ENCODE measurements around the gene TTC21A.
A peak's percentile ranks its signal among the peaks of the same experiment; 100 is the strongest.

Gene TTC21A

DNA sequence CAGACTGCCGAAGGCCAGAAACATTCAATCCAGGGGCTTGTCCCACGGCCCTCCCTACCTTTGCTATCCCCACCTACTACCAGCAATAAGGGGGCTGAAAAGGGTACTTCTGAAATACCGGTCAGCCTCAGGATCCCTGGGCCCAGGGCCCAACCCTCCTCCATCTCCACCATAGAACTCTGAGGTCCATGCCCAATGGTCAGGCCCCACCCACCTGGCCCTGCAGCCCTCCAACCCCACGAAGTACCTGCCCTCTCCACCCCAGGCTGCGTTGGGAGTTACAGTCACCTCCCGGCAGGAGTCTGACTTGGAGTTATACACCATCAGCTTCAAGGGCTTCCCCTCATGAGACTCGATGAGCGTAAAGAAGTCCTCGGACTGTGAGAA is 7.0 kb upstream of the TTC21A start:
- ChIA-PET POLR2A (no interaction called here), CTCF (interaction anchor here (0.7 to 5.0 kb wide), 5 partner anchors 20 to 191 kb away, joined by 3 to 35 read pairs (median 4); no protein-coding TSS in a partner anchor)
- TF ChIP-seq, protein P1, sequence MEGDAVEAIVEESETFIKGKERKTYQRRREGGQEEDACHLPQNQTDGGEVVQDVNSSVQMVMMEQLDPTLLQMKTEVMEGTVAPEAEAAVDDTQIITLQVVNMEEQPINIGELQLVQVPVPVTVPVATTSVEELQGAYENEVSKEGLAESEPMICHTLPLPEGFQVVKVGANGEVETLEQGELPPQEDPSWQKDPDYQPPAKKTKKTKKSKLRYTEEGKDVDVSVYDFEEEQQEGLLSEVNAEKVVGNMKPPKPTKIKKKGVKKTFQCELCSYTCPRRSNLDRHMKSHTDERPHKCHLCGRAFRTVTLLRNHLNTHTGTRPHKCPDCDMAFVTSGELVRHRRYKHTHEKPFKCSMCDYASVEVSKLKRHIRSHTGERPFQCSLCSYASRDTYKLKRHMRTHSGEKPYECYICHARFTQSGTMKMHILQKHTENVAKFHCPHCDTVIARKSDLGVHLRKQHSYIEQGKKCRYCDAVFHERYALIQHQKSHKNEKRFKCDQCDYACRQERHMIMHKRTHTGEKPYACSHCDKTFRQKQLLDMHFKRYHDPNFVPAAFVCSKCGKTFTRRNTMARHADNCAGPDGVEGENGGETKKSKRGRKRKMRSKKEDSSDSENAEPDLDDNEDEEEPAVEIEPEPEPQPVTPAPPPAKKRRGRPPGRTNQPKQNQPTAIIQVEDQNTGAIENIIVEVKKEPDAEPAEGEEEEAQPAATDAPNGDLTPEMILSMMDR (IDR thresholded peaks at IDR 0.05; ENCODE audit: insufficient read depth, low read length, missing control alignments): no peak
- H3K4me3 ChIP-seq (ENCODE audit: low read depth, low read length): no peak overlapping the region
- no peak for DNase-seq (ENCODE audit: low read depth, low spot score)

DNA sequence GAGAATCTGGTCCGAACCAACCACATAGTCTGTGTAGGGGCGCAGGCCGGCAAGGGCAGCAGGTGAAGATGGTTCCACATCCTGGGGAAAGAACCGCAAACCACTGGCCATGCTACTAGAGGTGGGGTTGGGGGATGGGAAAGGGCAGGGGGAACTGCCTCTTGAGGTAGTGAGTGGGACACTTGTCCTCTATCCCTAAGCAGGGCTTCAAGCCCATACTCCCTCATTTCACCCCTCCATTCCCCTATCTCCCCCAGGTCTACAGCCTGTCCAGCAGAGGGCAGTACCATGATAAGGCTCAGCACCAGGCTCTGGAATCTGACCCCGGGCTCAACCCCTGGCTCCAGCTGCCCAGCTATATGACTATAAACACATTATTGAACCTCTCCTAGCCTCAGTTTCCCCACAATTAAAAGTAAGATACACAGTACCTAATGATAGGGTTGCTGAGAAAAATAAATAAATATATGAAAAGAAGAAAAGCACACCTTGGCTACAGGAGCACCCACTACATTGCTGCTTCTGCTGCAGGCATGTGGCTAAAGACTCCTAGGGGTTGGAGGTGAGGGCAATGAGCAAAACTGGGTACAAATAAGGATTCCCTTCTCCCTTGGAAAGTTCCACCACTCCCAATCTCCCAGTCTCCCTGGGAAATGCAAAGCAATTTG is 6.3 kb upstream of the TTC21A start:
- H3K4me3 ChIP-seq (ENCODE audit: low read depth, low read length): no peak overlapping the region
- TF ChIP-seq, protein P1 (IDR thresholded peaks at IDR 0.05; ENCODE audit: insufficient read depth, low read length, missing control alignments): peak; percentile 68
- POLR2A ChIA-PET: no interaction called here
- CTCF ChIA-PET: interaction anchor here (0.7 to 5.0 kb wide), 7 partner anchors 12 to 190 kb away, joined by 3 to 35 read pairs (median 4); no protein-coding TSS in a partner anchor
- DNase-seq (ENCODE audit: low read depth, low spot score): no peak

DNA sequence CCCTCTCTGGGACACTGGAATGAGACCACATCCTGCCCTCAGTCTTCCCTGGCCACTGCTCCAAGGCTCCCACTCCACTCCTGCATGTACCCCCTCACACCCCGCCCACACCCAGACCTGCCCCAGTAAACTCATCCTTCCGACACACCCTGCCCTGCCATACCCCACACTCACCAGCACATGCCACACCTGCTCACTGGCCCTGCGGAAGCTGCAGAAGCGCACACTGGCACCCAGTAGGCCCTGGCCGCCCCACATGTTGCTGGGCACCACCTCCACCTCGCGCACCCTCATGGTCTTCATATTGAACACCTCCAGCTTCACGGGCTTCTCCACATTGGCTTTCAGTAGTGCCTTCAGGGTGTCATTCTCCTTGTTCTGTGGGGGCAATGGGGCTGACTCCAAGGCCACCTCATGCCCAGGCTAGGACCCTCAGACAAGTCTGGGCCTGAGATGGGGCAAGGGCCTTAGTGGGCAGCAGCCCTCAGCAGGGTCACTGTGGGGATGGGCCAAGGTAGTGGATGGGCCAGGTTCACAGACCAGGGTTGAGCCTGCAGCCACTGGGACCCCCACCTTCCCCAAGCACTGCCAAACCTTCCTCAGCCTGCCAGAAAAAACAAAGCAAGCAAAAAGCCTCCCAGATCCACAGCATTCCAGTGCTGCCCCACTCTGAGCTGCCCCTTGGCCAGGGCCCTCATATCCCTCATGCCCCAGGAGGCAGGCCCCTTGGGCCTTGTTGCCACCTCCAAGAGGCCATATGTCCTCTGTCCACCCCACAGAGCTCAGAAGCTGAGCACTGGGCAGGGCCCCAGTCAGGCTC is 4.8 kb upstream of the TTC21A start:
- TF ChIP-seq, protein P1 (IDR thresholded peaks at IDR 0.05; ENCODE audit: insufficient read depth, low read length, missing control alignments): no peak
- ChIA-PET POLR2A (no interaction called here), CTCF (interaction anchor here (0.8 to 5.0 kb wide), 6 partner anchors 8 to 189 kb away, joined by 3 to 35 read pairs (median 4); no protein-coding TSS in a partner anchor)
- no peak for DNase-seq (ENCODE audit: low read depth, low spot score)
- H3K4me3 ChIP-seq (ENCODE audit: low read depth, low read length): no peak overlapping the region

DNA sequence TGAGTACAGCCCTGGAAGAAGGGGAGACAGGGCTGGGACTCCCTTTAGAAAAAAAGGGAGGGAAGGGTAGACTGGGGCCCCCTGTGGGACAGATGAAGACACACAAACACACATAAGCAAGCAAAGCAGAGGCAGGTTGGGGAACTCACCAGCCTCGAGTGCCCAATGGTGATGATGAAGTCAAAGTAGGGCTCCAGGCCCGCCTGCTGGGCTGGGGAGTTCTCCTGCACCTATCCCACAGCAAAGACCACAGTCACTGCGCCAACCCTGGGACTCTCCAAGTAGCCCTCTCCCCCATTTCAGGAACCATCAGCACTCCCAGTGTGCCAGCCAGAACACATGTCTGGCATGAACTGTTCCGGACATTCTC is 4.2 kb upstream of the TTC21A start:
- TF ChIP-seq, protein P1 (IDR thresholded peaks at IDR 0.05; ENCODE audit: insufficient read depth, low read length, missing control alignments): no peak
- no peak for DNase-seq (ENCODE audit: low read depth, low spot score)
- ChIA-PET CTCF (interaction anchor here (1.0 to 5.0 kb wide), 4 partner anchors 9 to 188 kb away, joined by 3 to 35 read pairs (median 4); no protein-coding TSS in a partner anchor), POLR2A (no interaction called here)
- H3K4me3 ChIP-seq (ENCODE audit: low read depth, low read length): no peak overlapping the region

DNA sequence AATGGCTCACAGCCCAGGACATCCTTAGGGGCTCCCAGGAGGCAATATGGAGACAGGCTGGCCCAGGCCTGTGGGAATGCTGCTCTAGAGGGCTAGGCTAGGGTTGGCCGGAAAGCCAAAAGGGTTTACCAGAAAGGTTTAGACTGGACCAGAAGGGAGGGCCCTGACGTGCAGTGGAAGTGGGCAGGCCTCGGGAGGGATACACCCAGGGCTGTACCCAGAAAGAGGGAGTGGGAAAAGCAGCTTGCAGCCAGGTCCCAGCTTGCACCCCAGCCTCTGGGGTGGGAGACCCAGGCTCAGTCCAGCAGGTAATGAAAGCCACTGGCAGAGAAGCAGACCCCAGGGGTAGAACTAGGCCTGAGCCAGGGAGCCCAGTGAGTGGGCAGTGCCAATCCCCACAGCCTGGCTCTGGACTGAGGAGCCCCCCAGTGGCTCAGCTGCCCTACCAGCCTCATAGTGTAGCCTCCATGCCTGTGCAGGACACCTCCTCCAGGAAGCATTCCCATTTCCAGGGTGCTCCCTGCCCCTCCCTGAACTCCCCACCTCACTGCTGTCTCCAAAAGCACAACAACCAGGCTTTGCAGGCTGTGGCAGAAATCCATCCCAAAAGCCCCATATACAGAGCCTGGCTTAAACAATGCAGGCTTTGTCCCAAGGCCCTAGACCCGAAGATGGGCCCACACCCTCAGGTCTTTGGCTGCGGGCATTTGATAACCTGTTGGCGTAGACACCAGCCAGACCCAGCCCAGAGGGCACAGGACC is 3.5 kb upstream of the TTC21A start:
- TF ChIP-seq, protein P1 (IDR thresholded peaks at IDR 0.05; ENCODE audit: insufficient read depth, low read length, missing control alignments): no peak
- H3K4me3 ChIP-seq (ENCODE audit: low read depth, low read length): no peak overlapping the region
- CTCF ChIA-PET: interaction anchor here (1.2 to 5.1 kb wide), 4 partner anchors 10 to 188 kb away, joined by 4 to 41 read pairs (median 18); no protein-coding TSS in a partner anchor
- POLR2A ChIA-PET: no interaction called here
- DNase-seq (ENCODE audit: low read depth, low spot score): no peak
